GM18508 (cell line): ENCODE results near the gene FCN2.

Experiments used
- ATAC-seq: cut with Tn5 transposase; IDR thresholded peaks from one replicate; pipeline ENCODE4 v1.9.1; 2021; ENCODE audit warnings: moderate number of reproducible peaks; ENCODE audit not compliant: insufficient read depth, unreplicated experiment

The FCN2 gene

DNA sequence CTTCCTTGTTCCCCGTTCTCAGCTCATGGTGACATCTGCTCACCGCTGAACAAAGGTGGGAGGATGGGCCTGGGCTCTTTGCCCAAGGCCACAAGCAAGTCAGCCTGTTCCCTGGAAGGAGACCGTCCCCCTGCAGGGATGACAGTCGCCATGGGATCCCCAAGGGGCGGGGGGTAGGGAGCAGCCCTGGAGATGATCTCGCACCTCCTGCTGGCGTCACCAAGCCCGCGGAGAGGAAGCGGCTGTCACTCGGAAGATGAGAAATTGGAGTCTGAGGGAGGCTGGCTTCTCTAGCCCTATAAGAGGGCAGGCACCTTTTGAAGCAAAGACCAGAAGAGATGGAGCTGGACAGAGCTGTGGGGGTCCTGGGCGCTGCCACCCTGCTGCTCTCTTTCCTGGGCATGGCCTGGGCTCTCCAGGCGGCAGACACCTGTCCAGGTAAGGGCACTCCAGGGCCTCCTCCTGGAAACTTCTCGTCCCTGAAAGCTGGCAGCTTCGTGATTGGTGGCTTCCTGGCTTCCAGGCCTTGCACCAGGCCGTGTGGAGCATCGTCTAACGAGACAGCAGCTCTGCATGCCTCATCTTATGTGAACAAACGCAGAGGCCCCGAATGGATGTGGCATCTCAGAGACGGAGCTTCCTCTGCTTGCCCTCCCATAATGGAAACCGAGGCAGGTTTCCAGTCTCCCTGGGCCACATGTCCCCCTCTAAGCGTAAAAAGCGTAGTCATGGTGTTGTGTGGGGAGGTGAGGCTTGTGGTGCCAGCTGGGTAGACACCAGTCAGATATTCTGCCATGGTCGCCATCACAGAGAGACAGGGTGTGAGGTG is at the start of gene FCN2:
Gene FCN2 (plus strand): TSS at position 327 of the 829 bp plus-strand sequence. CDS start 12 bp downstream, at position 339.
- ATAC-seq, result no peak

- no peak for ATAC-seq
These were observed 49.5 kb upstream of the FCN2 start for GRCh38 chr9:134830926-134831720.

DNA sequence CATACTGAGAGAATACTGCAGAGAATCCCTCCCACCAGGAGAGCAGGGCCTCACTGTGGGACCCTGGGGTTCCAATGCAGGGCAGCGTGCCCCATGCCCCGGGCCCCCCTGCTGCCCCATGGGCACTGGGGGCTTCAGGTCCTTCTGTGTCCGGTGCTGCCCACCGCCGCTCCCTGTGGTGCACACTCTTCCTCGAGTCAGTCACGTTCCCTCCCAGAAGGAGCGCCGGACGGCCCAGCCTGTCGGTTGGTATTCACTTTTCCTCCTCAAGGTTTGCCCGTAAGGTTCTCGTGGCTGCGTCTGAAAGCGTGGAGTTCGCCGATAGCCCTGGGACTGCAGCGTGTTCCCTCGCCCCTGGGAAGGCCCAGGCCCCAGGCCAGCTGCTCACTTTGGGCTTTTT is 48.1 kb upstream of the FCN2 start:
- ATAC-seq, result no peak

DNA sequence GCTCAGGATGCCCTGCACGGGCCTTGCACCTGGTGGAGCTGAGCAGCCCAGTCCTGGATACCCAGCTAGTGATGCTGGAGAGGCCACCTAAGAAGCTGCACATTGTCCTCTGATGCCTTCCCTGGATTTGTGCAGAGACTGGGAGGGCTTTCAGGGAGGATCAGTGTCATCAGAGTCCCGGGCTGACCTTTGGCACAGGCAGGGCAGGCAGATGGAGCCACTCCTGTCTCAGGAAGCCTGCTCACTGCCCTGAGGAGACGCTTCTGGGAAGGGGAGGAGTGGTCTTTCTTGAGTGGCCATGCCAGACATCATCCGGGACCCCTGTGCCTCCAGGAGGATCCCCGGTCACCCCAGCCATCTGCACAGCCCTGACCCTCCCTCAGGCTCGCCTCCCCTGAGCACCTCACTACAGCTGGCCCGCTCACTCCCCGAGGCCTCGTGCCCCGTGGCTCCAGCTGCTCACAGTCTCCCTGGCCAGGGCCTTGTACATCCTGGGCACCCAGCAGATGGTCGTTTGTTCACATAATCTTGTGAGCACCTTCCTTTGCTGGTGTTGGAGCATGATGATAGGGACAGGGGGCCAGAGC is 47.2 kb upstream of the FCN2 start:
- ATAC-seq, result no peak

DNA sequence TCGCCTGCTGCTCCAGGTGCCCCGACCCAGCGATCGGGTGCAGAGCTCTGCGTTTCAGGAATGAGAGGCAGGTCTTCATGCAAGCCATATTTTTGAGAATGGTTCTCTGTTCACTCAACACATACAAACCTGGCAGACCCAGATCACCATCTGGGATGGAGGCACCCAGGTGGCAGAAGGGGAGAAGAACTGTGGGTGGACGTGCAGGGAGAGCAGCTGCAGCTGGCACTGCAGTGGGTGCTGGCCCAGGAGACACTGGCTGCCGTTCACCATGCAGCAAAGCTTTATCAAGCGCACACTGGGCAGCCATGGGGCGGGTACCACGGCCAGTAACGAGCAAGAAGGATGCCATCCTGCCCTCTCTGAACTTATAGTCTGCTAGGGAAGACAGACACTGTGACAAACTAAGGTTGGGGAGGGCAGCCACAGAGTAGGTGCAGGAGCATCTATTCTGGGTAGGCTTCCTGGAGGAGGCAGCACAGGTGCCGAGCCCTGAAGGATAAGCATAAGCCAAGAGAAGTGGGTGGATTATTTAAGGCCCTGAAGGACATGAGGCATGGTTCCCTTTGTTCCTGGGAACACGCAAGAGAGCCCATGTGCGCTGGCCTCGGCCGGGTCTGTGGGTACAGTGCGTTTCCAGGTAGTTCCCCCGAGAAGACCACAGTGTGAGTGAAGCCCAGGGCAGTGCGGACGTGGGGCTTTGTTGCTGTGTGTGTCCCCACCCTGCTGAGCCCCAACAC is 46.2 kb upstream of the FCN2 start:
- no peak for ATAC-seq

DNA sequence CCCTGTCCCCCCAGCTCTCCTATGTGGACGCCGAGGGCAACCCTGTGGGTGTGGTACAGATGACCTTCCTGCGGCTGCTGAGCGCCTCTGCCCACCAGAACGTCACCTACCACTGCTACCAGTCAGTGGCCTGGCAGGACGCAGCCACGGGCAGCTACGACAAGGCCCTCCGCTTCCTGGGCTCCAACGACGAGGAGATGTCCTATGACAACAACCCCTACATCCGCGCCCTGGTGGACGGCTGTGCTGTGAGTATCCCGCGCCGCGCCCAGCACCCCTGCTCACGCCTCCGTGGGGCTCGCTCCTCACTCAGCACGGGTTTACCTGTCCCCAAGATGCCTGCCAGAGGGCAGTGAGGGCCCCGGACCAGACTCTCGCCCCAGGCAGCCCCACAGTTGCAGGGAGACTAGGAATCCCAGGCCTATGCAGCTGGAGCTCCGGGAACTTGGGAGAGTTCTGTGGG is 45.6 kb upstream of the FCN2 start:
- no peak for ATAC-seq

DNA sequence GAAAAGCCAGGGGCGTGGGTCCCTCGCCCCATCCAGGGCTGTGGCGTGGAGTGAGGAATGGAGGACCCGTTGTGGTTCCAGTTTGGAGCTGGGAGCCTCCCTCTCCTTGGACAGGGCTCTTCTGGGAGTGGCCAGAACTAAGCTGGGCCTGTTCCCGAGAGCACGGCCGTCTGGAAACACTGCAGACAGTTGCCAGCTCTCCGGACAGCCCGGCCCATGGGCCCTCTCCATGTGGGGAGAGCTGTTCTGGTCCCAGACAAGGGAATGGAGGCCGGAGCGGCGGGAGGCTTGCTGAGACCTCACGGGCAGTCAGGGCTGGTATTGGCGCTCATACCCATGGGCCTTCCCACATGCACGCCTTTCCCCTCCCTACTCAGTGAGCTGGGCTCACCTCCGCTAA is 45.2 kb upstream of the FCN2 start:
- no peak for ATAC-seq

GRCh38 chr9:134835987-134836386 is 44.6 kb upstream of the FCN2 start:
- no peak for ATAC-seq

DNA sequence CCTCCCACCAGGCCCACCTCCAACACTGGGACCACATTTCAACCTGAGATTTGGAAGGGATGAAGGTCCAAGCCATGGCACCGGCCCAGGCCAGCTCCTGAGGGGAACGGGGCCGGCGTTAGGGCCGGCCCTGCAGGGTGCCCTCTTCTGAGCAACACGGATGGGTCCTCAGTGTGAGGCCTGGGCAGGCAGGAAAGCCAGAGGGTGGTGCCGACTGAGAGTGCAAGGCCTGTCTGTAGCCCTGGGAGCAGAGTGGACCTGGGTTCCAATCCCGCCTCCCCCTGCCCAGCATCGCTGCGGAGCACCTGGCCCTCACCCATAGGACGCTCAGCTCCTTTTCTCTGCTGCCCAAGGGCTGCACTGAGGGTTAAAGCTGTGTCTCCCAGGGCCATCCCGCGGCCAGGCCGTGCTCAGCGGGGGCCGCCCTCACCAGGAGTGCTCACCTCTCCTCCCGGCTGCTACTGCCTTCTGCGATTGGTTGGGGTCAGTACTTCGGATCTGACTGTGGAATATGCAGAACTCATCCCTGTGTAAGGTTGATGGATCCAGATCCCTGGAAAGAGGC is 44.1 kb upstream of the FCN2 start:
- ATAC-seq, result no peak

DNA sequence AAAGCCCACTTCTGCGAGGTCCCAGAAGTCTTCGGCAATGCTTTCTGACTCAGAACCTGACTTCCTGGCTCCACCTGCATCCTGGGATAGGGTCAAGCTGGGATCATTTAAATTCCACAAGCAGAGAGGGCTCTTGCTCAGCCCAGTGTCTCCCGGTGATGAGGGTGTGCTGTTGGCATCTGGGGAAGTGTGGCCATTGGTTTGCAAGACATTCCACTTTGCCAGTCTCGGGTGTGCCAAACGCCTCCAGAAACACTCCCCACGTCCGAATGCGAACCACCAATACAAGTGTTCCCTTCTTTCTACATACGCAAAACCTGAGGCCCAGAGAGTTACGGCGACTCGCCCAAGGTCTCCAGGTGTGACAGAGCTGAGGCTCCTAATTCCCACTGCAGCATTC is 43.1 kb upstream of the FCN2 start:
- no peak for ATAC-seq

DNA sequence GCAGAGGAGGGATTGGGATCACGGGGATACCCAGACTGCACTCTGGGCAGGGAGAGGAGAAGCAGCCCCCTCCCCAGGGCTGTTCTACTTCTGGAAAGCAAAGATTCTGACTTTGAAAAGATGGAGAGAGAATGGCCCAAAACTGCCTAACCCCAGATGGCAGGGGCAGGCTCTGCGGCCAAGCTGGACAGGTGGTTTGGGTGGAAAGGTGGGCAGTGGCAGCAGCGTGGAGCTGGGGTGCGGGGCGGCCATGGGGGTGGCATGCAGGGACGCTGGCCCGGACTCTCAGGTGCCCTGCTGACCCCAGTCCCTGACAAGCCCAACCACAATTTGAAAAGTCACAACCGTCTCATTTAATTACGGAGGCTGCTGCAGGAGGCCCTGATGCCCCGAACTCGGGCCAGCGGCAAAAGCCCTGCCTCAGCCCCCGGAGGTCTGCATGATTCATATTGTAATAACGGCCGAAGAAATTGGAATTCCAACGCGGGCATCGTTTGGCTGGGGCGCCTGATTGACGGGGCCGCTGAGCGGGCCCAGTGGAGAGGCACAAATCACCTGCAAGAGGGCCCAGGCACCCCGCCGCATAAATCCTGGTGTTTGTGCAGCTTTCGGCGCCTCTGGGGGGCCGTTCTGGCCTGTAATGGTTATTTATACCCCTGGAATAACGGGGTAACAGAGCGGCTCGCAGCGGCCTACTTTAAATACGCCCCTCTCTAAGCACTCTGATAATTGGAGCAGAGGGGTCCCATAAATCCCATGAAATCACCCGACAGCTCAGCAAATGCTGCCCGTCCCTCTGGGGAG is 41.8 kb upstream of the FCN2 start:
- ATAC-seq, result no peak

GRCh38 chr9:134839455-134840125 is 41.0 kb upstream of the FCN2 start:
- no peak for ATAC-seq

GRCh38 chr9:134840511-134840910 is 40.1 kb upstream of the FCN2 start:
- ATAC-seq, result no peak

- no peak for ATAC-seq
These were observed 39.3 kb upstream of the FCN2 start for GRCh38 chr9:134841180-134841904.

DNA sequence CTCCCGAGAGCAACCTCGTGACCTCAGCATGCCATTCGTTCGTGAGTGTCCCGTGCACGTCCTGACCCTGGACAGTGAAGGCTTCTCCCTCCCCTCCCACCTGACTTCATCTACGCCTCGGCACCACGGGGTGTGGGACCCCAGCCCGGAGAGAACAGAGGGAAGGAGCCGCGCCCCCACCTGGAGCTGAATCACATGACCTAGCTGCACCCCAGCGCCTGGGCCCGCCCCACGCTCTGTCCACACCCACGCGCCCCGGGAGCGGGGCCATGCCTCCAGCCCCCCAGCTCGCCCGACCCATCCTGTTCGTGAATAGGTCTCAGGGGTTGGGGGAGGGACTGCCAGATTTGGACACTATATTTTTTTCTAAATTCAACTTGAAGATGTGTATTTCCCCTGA is 38.3 kb upstream of the FCN2 start:
- no peak for ATAC-seq

DNA sequence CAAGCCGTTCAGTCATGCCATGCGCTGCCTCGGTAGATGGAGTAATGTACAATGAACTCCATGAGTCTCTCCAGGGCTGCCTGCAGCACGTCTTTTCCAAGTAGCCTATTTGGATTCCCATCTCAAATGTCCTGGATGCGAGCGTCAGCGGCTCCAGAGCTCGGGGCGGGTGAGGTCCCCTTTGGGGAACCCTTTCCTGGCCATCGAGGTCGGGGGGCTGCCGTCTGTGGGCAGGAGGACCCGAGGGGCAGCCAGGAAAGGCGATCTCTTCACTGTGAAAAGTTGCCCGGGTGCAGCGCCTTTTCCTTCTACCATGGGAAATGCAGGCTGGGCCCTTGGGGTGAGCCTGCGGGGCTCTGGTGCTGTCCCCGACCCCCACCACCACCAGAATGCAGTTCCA is 36.9 kb upstream of the FCN2 start:
- ATAC-seq, result no peak

DNA sequence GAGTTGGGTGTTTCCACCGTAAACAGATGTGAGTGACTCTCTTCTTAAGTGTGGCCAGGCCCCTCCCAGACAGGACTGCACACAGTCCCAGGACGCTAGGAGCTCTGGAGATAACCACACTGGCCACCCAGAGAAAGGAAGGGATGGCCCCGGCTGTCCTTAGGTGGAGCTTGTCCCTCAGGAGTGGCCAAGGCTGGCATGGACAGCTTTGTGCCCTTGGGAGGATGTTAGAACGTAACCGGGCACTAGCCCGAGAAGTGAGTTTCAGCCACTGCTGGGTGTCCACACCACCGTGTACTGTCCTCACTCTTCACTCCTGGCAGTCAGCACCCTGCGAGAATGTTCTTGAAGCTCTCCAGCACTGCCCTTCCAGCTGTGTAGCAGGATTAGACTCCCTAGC is 35.8 kb upstream of the FCN2 start:
- no peak for ATAC-seq

- ATAC-seq, result no peak
These were observed 34.4 kb upstream of the FCN2 start for GRCh38 chr9:134846187-134846586.
